SK-N-SH (cell line): ENCODE data around the gene CHKB.

Source experiments
- GABPA ChIP-seq: IDR thresholded peaks from 2 replicates; pipeline ENCODE4 v1.4.0; 2012; ENCODE audit warnings: low read depth, mild to moderate bottlenecking
- TF ChIP-seq, protein P1 (sequence below): IDR thresholded peaks from 2 replicates; pipeline ENCODE4 v1.6.1; 2012; ENCODE audit warnings: mild to moderate bottlenecking, low read depth, low read length, moderate library complexity

DNA sequence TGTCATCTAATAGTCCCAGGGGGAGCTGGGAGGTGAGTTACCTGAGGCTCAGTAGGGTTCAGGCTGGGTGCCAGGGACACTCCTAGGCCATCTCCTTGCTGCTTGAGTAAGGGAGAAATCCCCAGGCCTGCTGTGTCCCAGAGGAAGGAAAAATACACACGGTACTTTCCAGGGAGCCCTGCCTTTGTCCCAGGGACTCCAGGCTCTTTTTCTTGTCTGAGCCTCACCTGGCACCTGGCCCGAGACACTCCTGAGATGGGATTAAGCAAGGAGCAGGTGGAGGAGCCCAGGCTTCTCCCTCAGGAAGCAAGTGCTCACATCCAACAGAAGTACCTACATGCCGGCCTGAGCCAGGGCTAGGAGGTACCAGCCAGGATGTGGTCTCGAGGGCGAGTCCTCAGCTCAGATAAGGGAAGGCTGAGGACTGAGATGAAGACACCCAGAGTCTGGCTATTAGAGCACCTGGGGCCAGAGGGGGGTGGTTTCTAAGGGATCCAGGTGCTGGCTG lies 37.8 kb downstream of the CHKB start:
- no peak for TF ChIP-seq GABPA
- TF ChIP-seq, protein P1, sequence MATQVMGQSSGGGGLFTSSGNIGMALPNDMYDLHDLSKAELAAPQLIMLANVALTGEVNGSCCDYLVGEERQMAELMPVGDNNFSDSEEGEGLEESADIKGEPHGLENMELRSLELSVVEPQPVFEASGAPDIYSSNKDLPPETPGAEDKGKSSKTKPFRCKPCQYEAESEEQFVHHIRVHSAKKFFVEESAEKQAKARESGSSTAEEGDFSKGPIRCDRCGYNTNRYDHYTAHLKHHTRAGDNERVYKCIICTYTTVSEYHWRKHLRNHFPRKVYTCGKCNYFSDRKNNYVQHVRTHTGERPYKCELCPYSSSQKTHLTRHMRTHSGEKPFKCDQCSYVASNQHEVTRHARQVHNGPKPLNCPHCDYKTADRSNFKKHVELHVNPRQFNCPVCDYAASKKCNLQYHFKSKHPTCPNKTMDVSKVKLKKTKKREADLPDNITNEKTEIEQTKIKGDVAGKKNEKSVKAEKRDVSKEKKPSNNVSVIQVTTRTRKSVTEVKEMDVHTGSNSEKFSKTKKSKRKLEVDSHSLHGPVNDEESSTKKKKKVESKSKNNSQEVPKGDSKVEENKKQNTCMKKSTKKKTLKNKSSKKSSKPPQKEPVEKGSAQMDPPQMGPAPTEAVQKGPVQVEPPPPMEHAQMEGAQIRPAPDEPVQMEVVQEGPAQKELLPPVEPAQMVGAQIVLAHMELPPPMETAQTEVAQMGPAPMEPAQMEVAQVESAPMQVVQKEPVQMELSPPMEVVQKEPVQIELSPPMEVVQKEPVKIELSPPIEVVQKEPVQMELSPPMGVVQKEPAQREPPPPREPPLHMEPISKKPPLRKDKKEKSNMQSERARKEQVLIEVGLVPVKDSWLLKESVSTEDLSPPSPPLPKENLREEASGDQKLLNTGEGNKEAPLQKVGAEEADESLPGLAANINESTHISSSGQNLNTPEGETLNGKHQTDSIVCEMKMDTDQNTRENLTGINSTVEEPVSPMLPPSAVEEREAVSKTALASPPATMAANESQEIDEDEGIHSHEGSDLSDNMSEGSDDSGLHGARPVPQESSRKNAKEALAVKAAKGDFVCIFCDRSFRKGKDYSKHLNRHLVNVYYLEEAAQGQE = no peak
